Choroid plexus epithelial cell (primary cell): Measurements from ENCODE around the gene MCF2L2.

Experiments used
- DNase-seq: peaks from one replicate; pipeline ENCODE4 v3.0.0-alpha.2; 2010; ENCODE audit warnings: low read depth
- H3K4me3 ChIP-seq: 2 replicates; pipeline ENCODE4 v1.5.1; 2011; ENCODE audit warnings: low read depth, mild to moderate bottlenecking, control low read depth, low read length, moderate library complexity
- TF ChIP-seq, protein P1 (sequence below): conservative IDR thresholded peaks from 2 replicates; pipeline ENCODE4 v1.5.1; 2011; ENCODE audit warnings: low read depth, mild to moderate bottlenecking, control low read depth, inconsistent platforms, low read length, moderate library complexity

The MCF2L2 gene

DNA sequence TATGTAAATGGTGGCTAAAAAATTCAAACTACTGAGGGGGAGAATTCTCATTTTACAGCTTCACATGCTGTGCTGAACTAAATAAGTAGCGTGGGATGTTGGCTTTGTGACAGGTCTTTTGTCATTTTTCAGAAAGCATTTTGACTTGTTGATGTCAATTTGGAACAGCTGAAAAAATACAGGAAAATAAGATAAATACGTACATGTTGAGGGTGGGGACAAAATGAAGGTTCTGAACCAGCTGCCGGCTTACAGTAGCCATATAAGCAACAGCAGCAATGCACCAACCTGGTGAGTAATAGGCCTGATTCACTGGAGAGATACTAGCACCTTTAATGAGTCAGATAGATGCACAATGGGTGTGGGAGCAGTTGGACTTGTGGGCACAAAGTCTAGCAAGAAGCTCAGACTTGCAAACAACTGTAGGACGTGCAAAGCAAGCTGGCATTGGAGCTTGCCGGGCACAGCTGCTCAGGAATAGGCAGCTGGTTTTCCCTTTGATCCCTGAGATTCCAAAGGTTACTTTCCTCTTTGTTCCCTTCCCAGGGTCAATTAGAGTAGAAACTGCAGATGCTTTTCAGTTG, 162.5 kb downstream of the MCF2L2 start:
- H3K4me3 ChIP-seq, result no peak overlapping the region
- TF ChIP-seq, protein P1, sequence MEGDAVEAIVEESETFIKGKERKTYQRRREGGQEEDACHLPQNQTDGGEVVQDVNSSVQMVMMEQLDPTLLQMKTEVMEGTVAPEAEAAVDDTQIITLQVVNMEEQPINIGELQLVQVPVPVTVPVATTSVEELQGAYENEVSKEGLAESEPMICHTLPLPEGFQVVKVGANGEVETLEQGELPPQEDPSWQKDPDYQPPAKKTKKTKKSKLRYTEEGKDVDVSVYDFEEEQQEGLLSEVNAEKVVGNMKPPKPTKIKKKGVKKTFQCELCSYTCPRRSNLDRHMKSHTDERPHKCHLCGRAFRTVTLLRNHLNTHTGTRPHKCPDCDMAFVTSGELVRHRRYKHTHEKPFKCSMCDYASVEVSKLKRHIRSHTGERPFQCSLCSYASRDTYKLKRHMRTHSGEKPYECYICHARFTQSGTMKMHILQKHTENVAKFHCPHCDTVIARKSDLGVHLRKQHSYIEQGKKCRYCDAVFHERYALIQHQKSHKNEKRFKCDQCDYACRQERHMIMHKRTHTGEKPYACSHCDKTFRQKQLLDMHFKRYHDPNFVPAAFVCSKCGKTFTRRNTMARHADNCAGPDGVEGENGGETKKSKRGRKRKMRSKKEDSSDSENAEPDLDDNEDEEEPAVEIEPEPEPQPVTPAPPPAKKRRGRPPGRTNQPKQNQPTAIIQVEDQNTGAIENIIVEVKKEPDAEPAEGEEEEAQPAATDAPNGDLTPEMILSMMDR, result no peak
- peak; percentile 88 for DNase-seq

- peak; percentile 65 for DNase-seq
- TF ChIP-seq, protein P1, result no peak
- peak overlapping the region; percentile 25 for H3K4me3 ChIP-seq
These were observed 163.2 kb downstream of the MCF2L2 start for GRCh38 chr3:183265157-183265642.

DNA sequence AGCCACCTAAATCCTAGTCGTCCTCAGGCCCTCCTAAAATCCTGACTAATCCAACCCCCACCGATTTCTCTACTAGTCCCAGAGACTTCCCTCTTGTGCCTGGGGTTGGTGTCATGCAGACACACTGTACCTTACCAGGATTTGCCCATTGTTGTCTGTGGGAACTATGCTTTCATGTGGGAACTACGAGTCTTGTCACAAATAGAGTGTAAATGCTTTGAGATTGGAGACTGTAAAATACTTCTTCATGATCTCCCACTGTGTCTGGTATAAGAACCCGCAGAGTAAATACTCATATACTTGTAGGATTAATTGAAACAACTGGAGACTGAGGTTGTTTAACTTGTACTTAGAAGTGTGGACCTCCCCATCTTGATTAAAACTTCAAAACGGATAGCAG, 164.2 kb downstream of the MCF2L2 start:
- H3K4me3 ChIP-seq, result no peak overlapping the region
- TF ChIP-seq, protein P1, result no peak
- DNase-seq, result peak; percentile 54

- TF ChIP-seq, protein P1, result no peak
- no peak overlapping the region for H3K4me3 ChIP-seq
- DNase-seq, result peak; percentile 61
These were observed 165.5 kb downstream of the MCF2L2 start for GRCh38 chr3:183262875-183263378.

GRCh38 chr3:183261151-183261724, 167.2 kb downstream of the MCF2L2 start:
- H3K4me3 ChIP-seq, result no peak overlapping the region
- no peak for DNase-seq
- TF ChIP-seq, protein P1, result no peak

DNA sequence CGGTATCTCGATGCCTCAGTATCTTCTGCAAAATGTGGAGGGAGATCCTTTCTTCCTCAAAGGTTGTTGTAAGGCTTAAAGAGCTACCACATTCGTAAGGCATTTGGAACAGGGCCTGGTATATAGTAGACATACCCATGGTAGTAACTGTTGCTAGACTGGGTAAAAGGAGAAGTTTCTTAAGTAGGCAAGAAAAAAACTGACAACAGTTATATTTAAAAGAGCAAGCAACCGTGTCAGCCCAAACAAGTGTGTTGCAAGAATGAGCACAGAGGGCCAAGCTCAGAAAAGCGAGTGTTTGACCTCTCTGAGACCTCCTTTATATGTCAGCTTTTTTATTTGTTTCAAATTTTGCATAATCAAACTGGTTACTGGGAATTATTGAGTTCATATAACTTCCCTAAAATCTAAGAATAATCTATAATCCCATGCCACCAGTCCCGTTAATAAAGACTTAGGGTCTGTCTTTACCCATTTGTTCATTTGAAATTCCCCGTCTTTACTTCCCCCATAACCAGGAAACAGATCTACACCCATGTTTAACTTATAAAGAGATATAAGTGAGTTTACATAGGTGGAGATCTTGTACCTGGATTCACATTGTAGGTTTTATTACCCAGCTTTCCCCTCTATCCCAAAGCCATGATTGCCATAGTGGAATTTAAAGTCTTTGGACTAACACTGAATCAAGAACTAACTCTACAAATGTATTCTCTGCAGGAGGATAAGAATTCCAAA, 168.1 kb downstream of the MCF2L2 start:
- DNase-seq, result peak; percentile 50
- no peak overlapping the region for H3K4me3 ChIP-seq

More for the DNA sequence above, 168.1 kb downstream of the MCF2L2 start:
- TF ChIP-seq, protein P1, result no peak
